Neural progenitor cell (in vitro differentiated cells): ENCODE data around the gene PRR16. TPM values are rescaled to one million over a fixed set of nuclear protein-coding genes. Genes with fewer than 3 reads are reported as not detected.

ENCODE experiments used
- DNase-seq: peaks from one replicate; pipeline ENCODE4 v3.0.0-alpha.2; 2016; ENCODE audit warnings: low spot score
- H2AFZ ChIP-seq: fragments of 200-600 bp; sonication (generic); replicated peaks from 2 replicates; pipeline ENCODE4 v1.6.1; 2016; ENCODE audit warnings: antibody characterized with exemption
- H3F3A ChIP-seq: fragments of 200-600 bp; sonication (generic); 2 replicates; pipeline ENCODE4 v1.6.1; 2016; ENCODE audit warnings: antibody characterized with exemption, low read depth
- H3K27ac ChIP-seq: fragments of 200-600 bp; sonication (generic); 2 replicates; pipeline ENCODE4 v1.5.1; 2016; ENCODE audit warnings: mild to moderate bottlenecking
- H3K27me3 ChIP-seq: fragments of 200-600 bp; sonication (generic); 2 replicates; pipeline ENCODE4 v1.6.1; 2016; ENCODE audit warnings: mild to moderate bottlenecking, moderate library complexity
- H3K36me3 ChIP-seq: fragments of 200-600 bp; sonication (generic); 2 replicates; pipeline ENCODE4 v1.5.1; 2016
- H3K4me1 ChIP-seq: fragments of 200-600 bp; sonication (generic); 2 replicates; pipeline ENCODE4 v1.6.1; 2016; ENCODE audit warnings: mixed run types
- H3K4me2 ChIP-seq: fragments of 200-600 bp; sonication (generic); 2 replicates; pipeline ENCODE4 v1.6.1; 2016
- H3K4me3 ChIP-seq: fragments of 200-600 bp; sonication (generic); 2 replicates; pipeline ENCODE4 v1.5.1; 2016
- H3K79me2 ChIP-seq: fragments of 200-600 bp; sonication (generic); 2 replicates; pipeline ENCODE4 v1.6.1; 2016; ENCODE audit warnings: low read depth
- H3K9ac ChIP-seq: fragments of 200-600 bp; sonication (generic); 2 replicates; pipeline ENCODE4 v1.6.1; 2016
- H3K9me3 ChIP-seq: fragments of 200-600 bp; sonication (generic); 2 replicates; pipeline ENCODE4 v1.5.1; 2016; ENCODE audit warnings: low read depth
- H4K20me1 ChIP-seq: fragments of 200-600 bp; sonication (generic); 2 replicates; pipeline ENCODE4 v1.6.1; 2016; ENCODE audit warnings: low read depth
- H3K27ac Mint-ChIP-seq: 3 replicates; pipeline ENCODE4 v1.8.0; 2021; ENCODE audit warnings: mixed read lengths
- H3K27me3 Mint-ChIP-seq: 2 replicates; pipeline ENCODE4 v1.8.0; 2022; ENCODE audit warnings: low read depth, mild to moderate bottlenecking, inconsistent platforms, moderate library complexity, mixed read lengths; ENCODE audit not compliant: insufficient read depth
- H3K36me3 Mint-ChIP-seq: 3 replicates; pipeline ENCODE4 v1.8.0; 2021; ENCODE audit warnings: mixed read lengths
- H3K4me1 Mint-ChIP-seq: 3 replicates; pipeline ENCODE4 v1.8.0; 2021; ENCODE audit warnings: mixed read lengths
- H3K4me3 Mint-ChIP-seq: 3 replicates; pipeline ENCODE4 v1.8.0; 2021; ENCODE audit warnings: mild to moderate bottlenecking, moderate library complexity, mixed read lengths
- H3K9me3 Mint-ChIP-seq: 3 replicates; pipeline ENCODE4 v1.8.0; 2020; ENCODE audit warnings: mixed read lengths
- CTCF ChIP-seq: fragments of 200-600 bp; sonication (generic); IDR thresholded peaks from 2 replicates; pipeline ENCODE4 v1.5.1; 2017; ENCODE audit warnings: antibody characterized with exemption, mild to moderate bottlenecking
- EZH2 ChIP-seq: fragments of 200-600 bp; sonication (generic); IDR thresholded peaks from 2 replicates; pipeline ENCODE4 v1.6.1; 2017; ENCODE audit warnings: antibody characterized with exemption, mild to moderate bottlenecking, moderate library complexity
- EZH2phosphoT487 ChIP-seq: fragments of 200-600 bp; sonication (generic); IDR thresholded peaks from 2 replicates; pipeline ENCODE4 v1.6.1; 2017; ENCODE audit warnings: antibody characterized with exemption
- total RNA-seq: library from RNA; depleted of rRNA; stranded (reverse); fragments of >200 nt; gene quantifications from 2 replicates; pipeline ENCODE4 v1.2.3, GENCODE V29; 2015; ENCODE audit warnings: low replicate concordance

Gene PRR16
- total RNA-seq, 1 donor from 2014 or later = not detected

GRCh38 chr5:120610145-120610544 is 146.0 kb downstream of the PRR16 start:
- Histone ChIP-seq H3K9me3 (no peaks in the 10 kb centered on the region), H4K20me1 (no peaks in the 10 kb centered on the region), H3K4me3 (no peak overlapping the region), H2AFZ (no peak overlapping the region), H3K4me1 (no peaks in the 10 kb centered on the region), H3K27ac (no peak overlapping the region), H3K9ac (no peak overlapping the region), H3K27me3 (no peaks in the 10 kb centered on the region), H3F3A (no peaks in the 10 kb centered on the region), H3K4me2 (no peak overlapping the region), H3K36me3 (no peaks in the 10 kb centered on the region), H3K79me2 (no peaks in the 10 kb centered on the region)
- no peak overlapping the region for H3K4me3 Mint-ChIP-seq
- H3K9me3 Mint-ChIP-seq = peaks cover 5% of the 10 kb centered on the region
- DNase-seq = no peak
- TF ChIP-seq EZH2phosphoT487 (no peak), CTCF (no peak), EZH2 (no peak)
- H3K36me3 Mint-ChIP-seq = no peaks in the 10 kb centered on the region
- peaks cover 12% of the 10 kb centered on the region for H3K4me1 Mint-ChIP-seq
- H3K27ac Mint-ChIP-seq = no peak overlapping the region
- H3K27me3 Mint-ChIP-seq = no peaks in the 10 kb centered on the region

DNA sequence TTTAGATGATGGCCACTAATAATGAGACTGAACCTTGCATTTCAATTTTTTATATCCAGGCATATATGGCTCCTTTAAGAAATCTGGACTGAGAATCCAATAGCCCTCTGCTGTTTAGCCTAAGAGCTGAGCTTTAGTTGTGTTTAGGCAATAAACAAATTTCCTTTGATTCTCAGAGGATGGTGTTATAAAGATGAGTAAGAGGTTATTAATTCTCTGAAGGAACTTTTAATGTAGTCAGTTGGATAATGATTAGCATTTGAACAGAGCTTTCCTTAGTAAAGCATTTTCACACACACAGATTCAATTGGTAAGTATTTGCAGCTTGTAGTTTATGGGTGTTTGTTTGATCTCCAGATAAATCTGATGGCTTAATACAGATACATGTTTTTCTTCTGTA is 149.6 kb downstream of the PRR16 start:
- DNase-seq = no peak
- peak overlapping the region; percentile 21 for H3K27ac Mint-ChIP-seq
- no peak overlapping the region for H3K27ac ChIP-seq
- no peaks in the 10 kb centered on the region for H3K36me3 ChIP-seq
- no peaks in the 10 kb centered on the region for H3F3A ChIP-seq
- H3K4me1 ChIP-seq = peaks cover 8% of the 10 kb centered on the region
- H3K4me1 Mint-ChIP-seq = peaks cover 20% of the 10 kb centered on the region
- H3K4me2 ChIP-seq = no peak overlapping the region
- no peak overlapping the region for H3K9ac ChIP-seq
- TF ChIP-seq CTCF = no peak
- TF ChIP-seq EZH2phosphoT487 = no peak
- no peak for TF ChIP-seq EZH2
- H2AFZ ChIP-seq = no peak overlapping the region
- no peak overlapping the region for H3K4me3 Mint-ChIP-seq
- no peaks in the 10 kb centered on the region for H3K79me2 ChIP-seq
- peaks cover under 1% of the 10 kb centered on the region for H3K27me3 ChIP-seq
- H3K27me3 Mint-ChIP-seq = no peaks in the 10 kb centered on the region
- no peak overlapping the region for H3K4me3 ChIP-seq
- H4K20me1 ChIP-seq = no peaks in the 10 kb centered on the region
- H3K9me3 ChIP-seq = no peaks in the 10 kb centered on the region
- no peaks in the 10 kb centered on the region for H3K36me3 Mint-ChIP-seq
- H3K9me3 Mint-ChIP-seq = peaks cover 5% of the 10 kb centered on the region

- no peak overlapping the region for H3K27ac Mint-ChIP-seq
- no peaks in the 10 kb centered on the region for H3K79me2 ChIP-seq
- H3K4me2 ChIP-seq = no peak overlapping the region
- H3K36me3 Mint-ChIP-seq = no peaks in the 10 kb centered on the region
- H3K4me1 Mint-ChIP-seq = peaks cover 20% of the 10 kb centered on the region
- H3K4me1 ChIP-seq = peaks cover 8% of the 10 kb centered on the region
- H3K9ac ChIP-seq = no peak overlapping the region
- H4K20me1 ChIP-seq = no peaks in the 10 kb centered on the region
- peaks cover 5% of the 10 kb centered on the region for H3K9me3 Mint-ChIP-seq
- H3K27ac ChIP-seq = no peak overlapping the region
- no peak overlapping the region for H3K4me3 ChIP-seq
- H3F3A ChIP-seq = no peaks in the 10 kb centered on the region
- H3K27me3 ChIP-seq = peaks cover 6% of the 10 kb centered on the region
- DNase-seq = no peak
- no peak overlapping the region for H2AFZ ChIP-seq
- H3K27me3 Mint-ChIP-seq = no peaks in the 10 kb centered on the region
- no peaks in the 10 kb centered on the region for H3K9me3 ChIP-seq
- no peak overlapping the region for H3K4me3 Mint-ChIP-seq
- no peaks in the 10 kb centered on the region for H3K36me3 ChIP-seq
- TF ChIP-seq EZH2 = no peak
- TF ChIP-seq EZH2phosphoT487 = no peak
- no peak for TF ChIP-seq CTCF
Measured at GRCh38 chr5:120614531-120615180, 150.6 kb downstream of the PRR16 start.
